Pancreas (tissue), 10 donors: ENCODE data around the gene ALDH1L2. TPM values are rescaled to one million over a fixed set of nuclear protein-coding genes. Genes with fewer than 3 reads are reported as not detected.

ENCODE experiments used
- ATAC-seq, 4 donors: fragments of 200-7000 bp; cut with Tn5 transposase; one replicate each; pipeline versions ENCODE4 v1.8.0 to v1.9.1; 2020; ENCODE audit warnings: mild to moderate bottlenecking in 4 of 4, moderate library complexity in 4 of 4
- DNase-seq, 6 donors: peaks; one replicate each; pipeline ENCODE4 v3.0.0-alpha.2; 2020
- FAIRE-seq: peaks from 2 replicates; lab custom pipeline; 2012; peaks lifted over from hg19 to GRCh38; lab: Jason Lieb, UNC
- H3K27ac ChIP-seq, 4 donors: fragments of 200-600 bp; sonication (generic); 1 replicate in 3 of 4; 2 replicates in 1 of 4; pipeline versions ENCODE4 v1.5.0 to v1.8.0; 2020
- H3K27me3 ChIP-seq, 4 donors: fragments of 200-600 bp; one replicate each; pipeline ENCODE4 v1.8.0; 2021
- H3K36me3 ChIP-seq, 3 donors: fragments of 200-600 bp; sonication (generic) in 1 of 3; one replicate each; pipeline versions ENCODE4 v1.5.0 to v1.8.0; 2020 to 2021
- H3K4me1 ChIP-seq, 3 donors: fragments of 200-600 bp; one replicate each; pipeline ENCODE4 v1.8.0; 2021
- H3K4me3 ChIP-seq, 4 donors: fragments of 200-600 bp; sonication (generic) in 2 of 4; one replicate each; pipeline versions ENCODE4 v1.5.0 to v1.8.0; 2020 to 2021
- H3K9me3 ChIP-seq, 4 donors: fragments of 200-600 bp; one replicate each; pipeline ENCODE4 v1.8.0; 2021
- WGBS, 2 donors: extraction: QIAGEN DNeasy Blood & Tissue Kit; methylation state at CpG; one replicate each; pipeline ENCODE4 v1.1.7; 2013; 5-methylcytosine and 5-hydroxymethylcytosine counted together
- intact Hi-C, 3 donors: fragments of 100-400 bp; cut with DNase I; formaldehyde crosslinking; loops; one replicate each; pipeline versions ENCODE4 v1.11.1 to v1.14.2; 2022
- polyA plus RNA-seq, 2 donors: library from polyadenylated mRNA; stranded (reverse); fragments of 200-250 nt; gene quantifications; one replicate each; pipeline ENCODE4 v1.2.3, GENCODE V29; 2013
- total RNA-seq, 6 donors: library from RNA; stranded (reverse); fragmentation: NEBNext Ultra II Directional in 4 of 6; extraction: Animal tissue kit (Norgen Biotek cat#: 25700) in 4 of 6; gene quantifications; one replicate each; pipeline versions ENCODE4 v1.2.1 to v1.2.4, GENCODE V29; 2021 to 2023
- TF ChIP-seq, protein P1 (sequence below), 4 donors: fragments of 200-600 bp; sonication (generic) in 3 of 4; IDR thresholded peaks; one replicate each; pipeline versions ENCODE4 v1.5.0 to v1.8.0; 2021; ENCODE audit warnings: antibody characterized with exemption in 4 of 4
- donor health status: healthy with polysubstance abuse.
- donor health status: DM: no; HTN: no; CAD: no; lungs with moderate emphysema.
- donor health status: DM: no; HTN: no; CAD: no.
- donor health status: control.
- donor health status: control.
- donor health status: Bipolar disorder and iron deficiency.
- donor health status: DM: yes; HTN: yes; CAD: no.
- donor health status: DM: no; HTN: no; CAD: no.
- donor health status: DM: no; HTN: no; CAD: no.
- donor health status: DM: yes; HTN: yes; CAD: no.

The ALDH1L2 gene
- total and polyA plus RNA-seq, 8 donors: 6.0 to 90.9 (median 33.1) TPM

- TF ChIP-seq, protein P1, sequence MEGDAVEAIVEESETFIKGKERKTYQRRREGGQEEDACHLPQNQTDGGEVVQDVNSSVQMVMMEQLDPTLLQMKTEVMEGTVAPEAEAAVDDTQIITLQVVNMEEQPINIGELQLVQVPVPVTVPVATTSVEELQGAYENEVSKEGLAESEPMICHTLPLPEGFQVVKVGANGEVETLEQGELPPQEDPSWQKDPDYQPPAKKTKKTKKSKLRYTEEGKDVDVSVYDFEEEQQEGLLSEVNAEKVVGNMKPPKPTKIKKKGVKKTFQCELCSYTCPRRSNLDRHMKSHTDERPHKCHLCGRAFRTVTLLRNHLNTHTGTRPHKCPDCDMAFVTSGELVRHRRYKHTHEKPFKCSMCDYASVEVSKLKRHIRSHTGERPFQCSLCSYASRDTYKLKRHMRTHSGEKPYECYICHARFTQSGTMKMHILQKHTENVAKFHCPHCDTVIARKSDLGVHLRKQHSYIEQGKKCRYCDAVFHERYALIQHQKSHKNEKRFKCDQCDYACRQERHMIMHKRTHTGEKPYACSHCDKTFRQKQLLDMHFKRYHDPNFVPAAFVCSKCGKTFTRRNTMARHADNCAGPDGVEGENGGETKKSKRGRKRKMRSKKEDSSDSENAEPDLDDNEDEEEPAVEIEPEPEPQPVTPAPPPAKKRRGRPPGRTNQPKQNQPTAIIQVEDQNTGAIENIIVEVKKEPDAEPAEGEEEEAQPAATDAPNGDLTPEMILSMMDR (IDR thresholded peaks at IDR 0.05): no peak
- no peaks in the 10 kb centered on the region for H3K27me3 ChIP-seq
- H3K4me3 ChIP-seq: no peak overlapping the region
- no peaks in the 10 kb centered on the region for H3K4me1 ChIP-seq
- intact Hi-C loops: no loop called here
- FAIRE-seq (no peak), DNase-seq (no peak), ATAC-seq (no peak)
- 89 to 93% methylated on average over 5 of the region's 5 CpGs for WGBS, 2 donors
- no peaks in the 10 kb centered on the region for H3K36me3 ChIP-seq
- H3K9me3 ChIP-seq: no peaks in the 10 kb centered on the region
- no peak overlapping the region for H3K27ac ChIP-seq
Observed at GRCh38 chr12:104971306-104971705, 113.0 kb downstream of the ALDH1L2 start.

Other genes starting within 250 kb of the ALDH1L2 start
- gene SLC41A2, start 126.2 kb downstream of the ALDH1L2 start, total RNA-seq: 10 to 100 TPM; 25.1 to 41.9 (median 32.3) TPM
- 1 to 10 TPM; 6.3 to 6.9 TPM for gene SLC41A2, start 126.2 kb downstream of the ALDH1L2 start, polyA plus RNA-seq
- gene NOPCHAP1, start 98.1 kb downstream of the ALDH1L2 start, total RNA-seq: 10 to 100 TPM; 12.9 to 21.5 (median 15.1) TPM
- gene NOPCHAP1, start 98.1 kb downstream of the ALDH1L2 start, polyA plus RNA-seq: 1 to 10 TPM; 7.2 to 7.6 TPM
- 10 to 100 TPM; 14.6 to 33.0 (median 19.1) TPM for gene WASHC4, start 23.3 kb upstream of the ALDH1L2 start, total RNA-seq
- gene WASHC4, start 23.3 kb upstream of the ALDH1L2 start, polyA plus RNA-seq: 10 to 100 TPM in 1 of 2 donors, 1 to 10 TPM in 1; 8.9 to 13.9 TPM
- 10 to 100 TPM; 14.6 to 26.9 (median 19.0) TPM for gene APPL2, start 151.7 kb upstream of the ALDH1L2 start, total RNA-seq
- 10 to 100 TPM in 1 of 2 donors, 1 to 10 TPM in 1; 9.7 to 33.4 TPM for gene APPL2, start 151.7 kb upstream of the ALDH1L2 start, polyA plus RNA-seq
- 10 to 100 TPM; 20.2 to 68.1 (median 37.4) TPM for gene C12orf75, start 246.2 kb upstream of the ALDH1L2 start, total RNA-seq
- gene C12orf75, start 246.2 kb upstream of the ALDH1L2 start, polyA plus RNA-seq: 100 to 1,000 TPM in 1 of 2 donors, 10 to 100 TPM in 1; 48.5 to 104 TPM